Measurements from ENCODE around the gene VGLL4.

DNA sequence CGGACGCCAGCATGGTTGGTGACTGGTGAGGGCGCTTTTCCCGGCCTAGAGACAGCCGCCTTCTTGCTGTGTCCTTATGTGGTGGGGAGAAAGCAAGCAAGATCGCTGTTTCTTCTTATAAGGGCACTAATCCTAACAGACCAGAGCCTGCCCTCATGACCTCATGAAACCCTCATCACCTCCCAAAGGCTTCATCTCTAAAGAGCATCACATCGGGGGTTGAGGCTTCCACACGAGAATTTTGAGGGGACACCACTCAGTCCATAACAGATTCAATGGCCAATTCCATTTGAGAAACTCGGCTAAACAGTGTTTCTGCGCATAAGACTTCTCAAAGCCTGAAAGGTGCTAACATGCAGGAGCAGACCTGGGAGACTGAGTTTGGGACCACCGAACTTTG is 54.0 kb downstream of the VGLL4 start:
- TF ChIP-seq YY1 (IDR thresholded peaks at IDR 0.05; ENCODE audit: insufficient read depth, insufficient read length), result no peak
- TF ChIP-seq ZNF274 (IDR thresholded peaks at IDR 0.05; ENCODE audit: low read depth, low read length), result no peak
- no peak for TF ChIP-seq SUZ12 (IDR thresholded peaks at IDR 0.05; ENCODE audit: extremely low read depth, insufficient read depth, insufficient read length)
